Measurements from ENCODE around the gene STK33.

The STK33 gene

GRCh38 chr11:8593935-8594909, at the start of gene STK33:
Gene STK33, minus strand, starts transcription at chr11:8594228. Its CDS starts 119,323 bp downstream, at chr11:8474905.
- Mint-ChIP-seq H3K9me3 (no peaks in the 10 kb centered on the region), H3K36me3 (no peaks in the 10 kb centered on the region), H3K27me3 (peaks cover 43% of the 10 kb centered on the region), H3K4me1 (peaks cover 3% of the 10 kb centered on the region), H3K27ac (no peak within 1 kb of the TSS), H3K4me3 (peak within 1 kb of the TSS; percentile 68)

DNA sequence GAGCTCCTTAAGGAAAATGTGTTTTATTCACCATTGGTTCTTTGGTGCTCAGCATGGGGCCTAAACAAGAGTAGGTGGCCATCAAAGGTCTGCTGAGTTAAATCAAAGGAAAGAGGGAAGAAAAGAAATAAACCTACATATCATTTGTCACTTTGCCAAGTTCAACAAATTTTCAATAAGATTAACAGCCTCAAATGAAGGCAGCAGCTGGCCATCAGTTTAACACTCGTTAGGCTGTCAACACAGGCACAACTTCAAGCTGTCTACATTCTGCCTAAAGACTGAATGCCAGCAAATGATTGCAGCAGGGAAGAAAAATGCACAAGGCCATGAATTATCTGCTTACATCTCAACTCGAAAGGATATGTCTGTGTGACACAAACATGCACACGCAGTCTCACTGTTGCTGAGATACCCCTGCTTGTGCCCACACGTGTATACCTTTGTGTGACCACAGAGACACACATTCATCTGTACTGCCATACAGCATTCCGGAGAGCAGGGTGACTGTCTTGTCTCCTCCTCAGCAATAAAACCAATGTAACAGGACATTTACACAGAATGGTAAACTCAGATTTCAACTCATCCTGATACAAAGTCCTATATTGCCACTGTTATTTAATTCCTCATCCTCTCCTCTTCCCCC, 48.3 kb upstream of the STK33 start:
- Mint-ChIP-seq H3K9me3 (no peaks in the 10 kb centered on the region), H3K36me3 (peaks cover 36% of the 10 kb centered on the region), H3K4me3 (no peak overlapping the region), H3K27me3 (no peaks in the 10 kb centered on the region), H3K4me1 (no peaks in the 10 kb centered on the region), H3K27ac (no peak overlapping the region)

DNA sequence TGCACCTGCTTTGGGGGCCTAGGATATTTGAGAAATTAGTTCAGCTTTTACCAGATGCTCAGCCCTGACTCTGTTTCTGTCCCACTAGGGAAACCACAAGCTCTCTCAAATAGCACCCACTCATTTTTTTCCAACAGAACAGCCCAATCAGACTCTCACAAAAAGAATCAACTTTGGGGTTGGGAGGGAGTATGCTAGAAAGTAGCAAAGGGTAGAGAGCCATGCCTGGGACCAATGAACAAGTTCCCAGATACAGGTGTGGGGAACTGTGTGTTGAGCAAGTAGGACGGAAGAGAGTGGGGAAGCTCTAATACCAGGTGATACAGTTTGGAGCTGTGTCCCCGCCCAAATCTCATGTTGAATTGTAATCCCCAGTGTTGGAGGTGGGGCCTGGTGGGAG, 47.3 kb upstream of the STK33 start:
- Mint-ChIP-seq H3K27ac (no peak overlapping the region), H3K4me3 (no peak overlapping the region), H3K4me1 (no peaks in the 10 kb centered on the region), H3K36me3 (peaks cover 38% of the 10 kb centered on the region), H3K27me3 (no peaks in the 10 kb centered on the region), H3K9me3 (peaks cover 8% of the 10 kb centered on the region)

- Mint-ChIP-seq H3K27ac (no peak overlapping the region), H3K9me3 (peaks cover 8% of the 10 kb centered on the region), H3K4me1 (no peaks in the 10 kb centered on the region), H3K4me3 (no peak overlapping the region), H3K36me3 (peaks cover 43% of the 10 kb centered on the region), H3K27me3 (no peaks in the 10 kb centered on the region)
Measured at GRCh38 chr11:8640267-8640906, 46.4 kb upstream of the STK33 start.

DNA sequence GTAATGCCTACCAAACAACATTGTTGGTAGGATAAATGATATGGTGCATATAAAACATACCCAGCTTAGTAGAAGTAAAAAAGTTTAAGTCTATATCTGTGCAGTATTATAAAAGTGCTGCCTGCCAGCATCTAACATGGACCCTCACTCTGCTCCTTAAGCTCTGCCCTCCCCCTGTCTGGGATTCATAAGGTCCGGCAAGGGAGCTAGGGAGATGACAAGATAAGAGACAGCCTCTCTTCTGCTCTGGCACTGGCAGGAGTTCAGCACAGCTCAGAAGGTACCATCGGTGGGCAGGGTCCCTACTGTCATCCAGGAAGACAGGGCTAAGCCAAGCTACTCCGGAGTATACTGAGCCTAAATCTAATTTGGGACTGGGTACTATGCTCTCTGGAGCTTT, 45.6 kb upstream of the STK33 start:
- Mint-ChIP-seq H3K27ac (no peak overlapping the region), H3K4me1 (no peaks in the 10 kb centered on the region), H3K27me3 (no peaks in the 10 kb centered on the region), H3K4me3 (no peak overlapping the region), H3K9me3 (peaks cover 8% of the 10 kb centered on the region), H3K36me3 (peaks cover 43% of the 10 kb centered on the region)

- Mint-ChIP-seq H3K27me3 (no peaks in the 10 kb centered on the region), H3K4me3 (no peak overlapping the region), H3K27ac (no peak overlapping the region), H3K4me1 (no peaks in the 10 kb centered on the region), H3K36me3 (peaks cover 46% of the 10 kb centered on the region), H3K9me3 (peaks cover 8% of the 10 kb centered on the region)
Measured at GRCh38 chr11:8638300-8638699, 44.3 kb upstream of the STK33 start.

- no peak overlapping the region for H3K4me3 Mint-ChIP-seq
- peaks cover 8% of the 10 kb centered on the region for H3K9me3 Mint-ChIP-seq
- peaks cover 39% of the 10 kb centered on the region for H3K36me3 Mint-ChIP-seq
- H3K27ac Mint-ChIP-seq, result no peak overlapping the region
- no peaks in the 10 kb centered on the region for H3K27me3 Mint-ChIP-seq
- H3K4me1 Mint-ChIP-seq, result no peaks in the 10 kb centered on the region
Measured at GRCh38 chr11:8636127-8636526, 42.1 kb upstream of the STK33 start.

DNA sequence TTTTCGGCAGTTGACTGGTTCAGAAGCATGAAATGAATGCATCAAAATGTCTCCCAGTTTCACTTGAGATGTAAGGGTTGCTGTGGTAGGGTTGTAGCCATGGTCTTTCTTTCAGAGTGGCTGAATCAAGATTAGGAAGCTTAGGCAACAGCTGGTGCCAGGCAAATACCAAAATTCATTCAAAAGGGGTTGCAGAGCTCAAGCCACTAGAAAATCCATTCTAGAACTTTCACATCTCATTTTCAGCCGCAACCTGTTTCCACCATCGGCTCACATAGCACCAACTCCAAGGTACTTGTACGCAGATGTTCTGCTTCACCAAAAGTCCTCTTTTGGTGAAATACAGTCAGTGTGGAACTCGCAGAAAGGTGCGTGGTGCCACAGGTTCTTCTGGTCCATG, 40.5 kb upstream of the STK33 start:
- Mint-ChIP-seq H3K4me1 (no peaks in the 10 kb centered on the region), H3K27ac (no peak overlapping the region), H3K4me3 (no peak overlapping the region), H3K36me3 (peaks cover 35% of the 10 kb centered on the region), H3K27me3 (no peaks in the 10 kb centered on the region), H3K9me3 (peaks cover 8% of the 10 kb centered on the region)

DNA sequence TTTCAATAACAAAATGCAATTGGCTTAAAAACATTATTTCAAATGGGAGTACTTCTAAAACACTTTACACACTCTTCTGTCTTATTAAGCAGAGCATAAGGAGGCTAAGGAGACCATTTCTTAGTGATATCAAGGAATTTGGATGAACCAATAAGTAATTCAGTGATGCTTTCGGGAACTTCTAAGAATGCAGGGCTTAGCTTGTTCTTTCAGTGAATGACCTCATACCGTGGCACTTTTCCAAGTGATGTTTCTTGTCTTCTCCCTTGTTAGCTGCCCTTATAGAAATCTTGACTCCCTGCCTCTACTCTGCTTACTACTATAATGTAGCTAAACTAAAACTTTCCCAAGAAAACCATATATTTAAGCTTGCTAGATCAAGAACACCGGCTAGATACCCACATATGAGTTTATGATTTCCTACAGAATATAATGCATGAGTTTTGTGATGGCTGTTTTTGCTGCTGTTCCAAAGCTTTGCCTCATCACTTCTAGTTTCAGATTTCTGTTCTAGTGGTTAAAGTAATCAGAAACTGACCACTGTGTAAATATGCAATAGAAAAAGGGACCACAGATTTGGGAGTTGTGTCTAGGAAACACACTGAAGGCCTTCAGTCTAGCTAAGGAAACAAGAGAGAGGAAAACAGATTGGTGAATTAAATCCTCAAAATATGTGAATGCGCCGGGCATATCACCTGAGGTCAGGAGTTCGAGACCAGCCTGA, 37.5 kb upstream of the STK33 start:
- Mint-ChIP-seq H3K4me1 (no peaks in the 10 kb centered on the region), H3K27me3 (no peaks in the 10 kb centered on the region), H3K36me3 (peaks cover 15% of the 10 kb centered on the region), H3K9me3 (peaks cover 3% of the 10 kb centered on the region), H3K4me3 (no peak overlapping the region), H3K27ac (no peak overlapping the region)

GRCh38 chr11:8624698-8625097, 30.7 kb upstream of the STK33 start:
- Mint-ChIP-seq H3K9me3 (no peaks in the 10 kb centered on the region), H3K4me3 (no peak overlapping the region)

DNA sequence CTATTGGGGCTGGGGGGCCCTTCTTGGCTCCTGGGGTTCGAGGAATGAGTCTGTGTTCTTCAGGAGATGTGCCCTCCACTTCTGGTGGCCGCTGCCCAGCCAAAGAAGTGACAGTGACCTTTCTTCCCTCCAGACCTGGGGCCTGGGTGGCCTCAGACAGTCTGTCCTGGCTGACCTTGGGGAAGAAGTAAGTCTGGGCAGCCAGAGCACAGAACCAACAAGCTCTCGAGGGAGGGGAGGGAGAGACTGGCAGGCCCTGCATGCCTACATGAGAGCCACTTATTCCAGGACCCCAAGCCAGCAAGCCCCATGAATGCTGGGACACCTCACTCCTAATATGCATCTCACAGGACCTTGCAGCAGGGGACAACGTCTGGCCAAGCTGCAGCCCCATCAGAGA, 27.1 kb upstream of the STK33 start:
- no peaks in the 10 kb centered on the region for H3K9me3 Mint-ChIP-seq
- no peaks in the 10 kb centered on the region for H3K27me3 Mint-ChIP-seq
- H3K36me3 Mint-ChIP-seq, result peaks cover 9% of the 10 kb centered on the region
- no peak overlapping the region for H3K27ac Mint-ChIP-seq
- H3K4me3 Mint-ChIP-seq, result no peak overlapping the region
- no peaks in the 10 kb centered on the region for H3K4me1 Mint-ChIP-seq

More at GRCh38 chr11:8624698-8625097, 30.7 kb upstream of the STK33 start:
- H3K27me3 Mint-ChIP-seq, result no peaks in the 10 kb centered on the region
- no peaks in the 10 kb centered on the region for H3K4me1 Mint-ChIP-seq
- H3K27ac Mint-ChIP-seq, result no peak overlapping the region
- peaks cover 3% of the 10 kb centered on the region for H3K36me3 Mint-ChIP-seq

DNA sequence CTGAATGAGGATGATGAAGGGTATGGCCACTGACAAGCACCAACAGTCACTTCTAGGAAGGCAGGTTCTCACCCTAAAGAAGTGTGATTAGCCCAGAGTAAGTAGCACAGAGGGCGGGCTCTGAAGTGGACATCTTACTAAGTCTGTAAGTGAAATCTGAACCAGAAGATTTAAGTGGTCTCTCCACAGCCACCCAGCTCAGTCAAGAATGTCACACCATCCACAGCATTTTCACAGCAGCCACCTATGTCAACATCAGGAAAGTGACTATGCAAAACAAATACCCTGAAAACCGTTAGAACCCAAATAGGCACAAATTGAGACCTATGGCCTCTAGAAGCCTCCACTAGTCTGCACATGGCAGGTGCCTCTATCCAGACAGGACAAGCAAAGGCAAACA, 23.0 kb upstream of the STK33 start:
- no peaks in the 10 kb centered on the region for H3K9me3 Mint-ChIP-seq
- H3K27me3 Mint-ChIP-seq, result no peaks in the 10 kb centered on the region
- no peak overlapping the region for H3K27ac Mint-ChIP-seq
- H3K4me1 Mint-ChIP-seq, result no peaks in the 10 kb centered on the region
- H3K36me3 Mint-ChIP-seq, result peaks cover 9% of the 10 kb centered on the region
- no peak overlapping the region for H3K4me3 Mint-ChIP-seq

- Mint-ChIP-seq H3K4me1 (peaks cover 4% of the 10 kb centered on the region), H3K36me3 (peaks cover 9% of the 10 kb centered on the region), H3K9me3 (no peaks in the 10 kb centered on the region), H3K27ac (no peak overlapping the region), H3K4me3 (no peak overlapping the region), H3K27me3 (no peaks in the 10 kb centered on the region)
Measured at GRCh38 chr11:8615291-8616032, 21.4 kb upstream of the STK33 start.

GRCh38 chr11:8614497-8614896, 20.5 kb upstream of the STK33 start:
- Mint-ChIP-seq H3K4me3 (peak overlapping the region; percentile 13), H3K27ac (no peak overlapping the region), H3K9me3 (no peaks in the 10 kb centered on the region), H3K27me3 (no peaks in the 10 kb centered on the region), H3K36me3 (peaks cover 9% of the 10 kb centered on the region), H3K4me1 (peaks cover 9% of the 10 kb centered on the region)

- H3K9me3 Mint-ChIP-seq, result no peaks in the 10 kb centered on the region
- H3K4me3 Mint-ChIP-seq, result no peak overlapping the region
- H3K27me3 Mint-ChIP-seq, result no peaks in the 10 kb centered on the region
- H3K36me3 Mint-ChIP-seq, result peaks cover 7% of the 10 kb centered on the region
- H3K4me1 Mint-ChIP-seq, result peaks cover 9% of the 10 kb centered on the region
- H3K27ac Mint-ChIP-seq, result no peak overlapping the region
Measured at GRCh38 chr11:8613036-8613435, 19.0 kb upstream of the STK33 start.

All from activated naive CD4-positive, alpha-beta T cell treated with anti-CD3 and anti-CD28 coated beads, Interleukin-2, amount 50 U/mL, for 24 hours (primary cell).